ENCODE data around the gene SORCS2.

The SORCS2 gene

DNA sequence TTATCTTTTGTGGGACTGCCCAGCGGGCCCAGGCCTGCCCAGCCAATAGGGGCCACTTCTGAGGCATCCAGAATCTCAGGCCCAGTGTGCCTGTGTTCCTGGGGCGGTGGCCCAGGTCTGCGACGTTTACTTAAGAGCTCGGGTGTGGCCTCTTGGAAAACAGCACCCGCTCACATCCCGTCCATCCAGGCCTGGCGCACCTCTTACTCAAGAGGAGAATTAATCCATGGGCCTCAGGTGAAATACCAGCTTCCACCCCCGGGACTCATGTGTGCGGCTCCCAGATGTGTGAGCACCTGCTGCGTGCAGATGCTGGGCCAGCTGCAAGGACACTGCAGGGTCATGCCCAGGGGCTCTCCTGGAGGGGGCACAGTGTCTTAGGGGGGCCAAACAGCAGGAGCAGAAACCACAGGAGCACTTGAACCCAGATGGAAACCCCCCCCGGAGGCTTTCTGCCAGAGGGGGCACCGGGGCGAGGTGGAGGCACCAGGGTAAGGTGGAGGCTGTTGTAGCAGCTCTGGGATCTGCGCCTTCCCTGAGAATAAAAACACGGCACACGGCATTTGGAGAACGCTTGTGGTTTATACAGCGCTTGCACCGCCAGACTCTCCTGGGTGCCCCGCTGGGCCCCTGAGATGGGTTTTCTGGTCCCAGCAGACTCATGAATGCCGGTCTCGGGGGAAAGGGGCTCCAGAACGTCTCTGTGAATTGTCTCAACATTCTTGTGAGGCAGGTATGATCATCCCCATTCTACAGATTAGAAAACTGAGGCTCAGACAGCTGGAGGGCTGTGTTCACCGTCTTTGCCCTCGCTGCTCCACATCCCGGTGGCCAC lies 239.6 kb downstream of the SORCS2 start:
- H3K4me1 ChIP-seq (ENCODE audit: insufficient read depth, insufficient read length): peaks cover 58% of the 10 kb centered on the region
- no peaks in the 10 kb centered on the region for H3K9me3 ChIP-seq (ENCODE audit: insufficient read depth, low read length)
- TF ChIP-seq YY1 (IDR thresholded peaks at IDR 0.05; ENCODE audit: insufficient read depth, insufficient read length): no peak
- DNase-seq (ENCODE audit: low read depth, low spot score): no peak
- no peak overlapping the region for H3K4me3 ChIP-seq (ENCODE audit: insufficient read length, low read depth)
- H3K27me3 ChIP-seq (ENCODE audit: insufficient read depth, insufficient read length): no peaks in the 10 kb centered on the region
- no peaks in the 10 kb centered on the region for H3K36me3 ChIP-seq (ENCODE audit: insufficient read depth, insufficient read length, low read length)
- H3K9ac ChIP-seq (ENCODE audit: insufficient read length, low read depth): no peak overlapping the region

- no peaks in the 10 kb centered on the region for H3K27me3 ChIP-seq (ENCODE audit: insufficient read depth, insufficient read length)
- no peaks in the 10 kb centered on the region for H3K36me3 ChIP-seq (ENCODE audit: insufficient read depth, insufficient read length, low read length)
- H3K9me3 ChIP-seq (ENCODE audit: insufficient read depth, low read length): no peaks in the 10 kb centered on the region
- TF ChIP-seq YY1 (IDR thresholded peaks at IDR 0.05; ENCODE audit: insufficient read depth, insufficient read length) (no peak), SUZ12 (IDR thresholded peaks at IDR 0.05; ENCODE audit: extremely low read depth, insufficient read depth, insufficient read length) (no peak), ZNF274 (IDR thresholded peaks at IDR 0.05; ENCODE audit: low read depth, low read length) (no peak)
- DNase-seq (ENCODE audit: low read depth, low spot score): no peak
- H3K4me3 ChIP-seq (ENCODE audit: insufficient read length, low read depth): no peak overlapping the region
- peaks cover 52% of the 10 kb centered on the region for H3K4me1 ChIP-seq (ENCODE audit: insufficient read depth, insufficient read length)
- no peak overlapping the region for H3K9ac ChIP-seq (ENCODE audit: insufficient read length, low read depth)
Measured at GRCh38 chr4:7432531-7433375, 240.4 kb downstream of the SORCS2 start.

- peaks cover under 1% of the 10 kb centered on the region; the same call in 1 of the 2 replicates for H3K9me3 ChIP-seq (ENCODE audit: insufficient read depth, low read length)
- H3K9ac ChIP-seq (ENCODE audit: insufficient read length, low read depth): no peak overlapping the region
- TF ChIP-seq YY1 (IDR thresholded peaks at IDR 0.05; ENCODE audit: insufficient read depth, insufficient read length) (no peak), ZNF274 (IDR thresholded peaks at IDR 0.05; ENCODE audit: low read depth, low read length) (no peak), SUZ12 (IDR thresholded peaks at IDR 0.05; ENCODE audit: extremely low read depth, insufficient read depth, insufficient read length) (no peak)
- peaks cover 46% of the 10 kb centered on the region for H3K4me1 ChIP-seq (ENCODE audit: insufficient read depth, insufficient read length)
- no peaks in the 10 kb centered on the region for H3K36me3 ChIP-seq (ENCODE audit: insufficient read depth, insufficient read length, low read length)
- H3K4me3 ChIP-seq (ENCODE audit: insufficient read length, low read depth): no peak overlapping the region
- no peaks in the 10 kb centered on the region for H3K27me3 ChIP-seq (ENCODE audit: insufficient read depth, insufficient read length)
- DNase-seq (ENCODE audit: low read depth, low spot score): no peak
Measured at GRCh38 chr4:7433376-7434140, 241.2 kb downstream of the SORCS2 start.

- no peak overlapping the region for H3K4me3 ChIP-seq (ENCODE audit: insufficient read length, low read depth)
- no peak overlapping the region for H3K9ac ChIP-seq (ENCODE audit: insufficient read length, low read depth)
- H3K9me3 ChIP-seq (ENCODE audit: insufficient read depth, low read length): peaks cover 6% of the 10 kb centered on the region
- H3K36me3 ChIP-seq (ENCODE audit: insufficient read depth, insufficient read length, low read length): no peaks in the 10 kb centered on the region
- no peaks in the 10 kb centered on the region for H3K27me3 ChIP-seq (ENCODE audit: insufficient read depth, insufficient read length)
- TF ChIP-seq YY1 (IDR thresholded peaks at IDR 0.05; ENCODE audit: insufficient read depth, insufficient read length) (no peak), ZNF274 (IDR thresholded peaks at IDR 0.05; ENCODE audit: low read depth, low read length) (no peak), SUZ12 (IDR thresholded peaks at IDR 0.05; ENCODE audit: extremely low read depth, insufficient read depth, insufficient read length) (no peak)
- no peak for DNase-seq (ENCODE audit: low read depth, low spot score)
- H3K4me1 ChIP-seq (ENCODE audit: insufficient read depth, insufficient read length): peaks cover 41% of the 10 kb centered on the region
Measured at GRCh38 chr4:7434141-7434765, 241.9 kb downstream of the SORCS2 start.

DNA sequence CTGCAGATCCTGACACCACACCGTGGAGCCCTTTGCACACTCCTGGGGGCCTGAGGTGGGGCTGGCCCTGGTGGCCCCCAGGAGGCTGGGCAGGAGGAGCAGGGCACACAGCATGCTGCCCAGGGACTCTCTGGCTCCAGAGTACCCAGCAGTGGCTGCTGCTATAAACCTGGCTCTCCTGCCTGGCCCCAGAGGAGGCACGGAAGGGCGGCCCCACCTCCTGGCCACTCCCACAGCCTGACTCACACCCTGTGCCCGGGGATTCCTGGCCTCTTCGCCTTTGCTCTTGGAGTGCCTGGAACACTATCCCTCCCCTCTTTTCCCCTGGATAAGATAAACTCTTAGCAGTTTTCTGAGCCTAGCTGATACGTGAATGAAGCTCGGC lies 242.4 kb downstream of the SORCS2 start, which contains the start of gene PSAPL1:
Gene PSAPL1 (minus strand): TSS at position 165 of the 385 bp plus-strand sequence. CDS start 51 bp downstream, at position 114.
- H3K27me3 ChIP-seq (ENCODE audit: insufficient read depth, insufficient read length): no peaks in the 10 kb centered on the region
- H3K9me3 ChIP-seq (ENCODE audit: insufficient read depth, low read length): peaks cover 6% of the 10 kb centered on the region
- no peak within 1 kb of the TSS for H3K4me3 ChIP-seq (ENCODE audit: insufficient read length, low read depth)
- H3K9ac ChIP-seq (ENCODE audit: insufficient read length, low read depth): peak within 1 kb of the TSS; percentile 46
- peak; percentile 27 for DNase-seq (ENCODE audit: low read depth, low spot score)
- H3K36me3 ChIP-seq (ENCODE audit: insufficient read depth, insufficient read length, low read length): no peaks in the 10 kb centered on the region
- peaks cover 37% of the 10 kb centered on the region for H3K4me1 ChIP-seq (ENCODE audit: insufficient read depth, insufficient read length)
- TF ChIP-seq ZNF274 (IDR thresholded peaks at IDR 0.05; ENCODE audit: low read depth, low read length): no peak
- no peak for TF ChIP-seq SUZ12 (IDR thresholded peaks at IDR 0.05; ENCODE audit: extremely low read depth, insufficient read depth, insufficient read length)
- TF ChIP-seq YY1 (IDR thresholded peaks at IDR 0.05; ENCODE audit: insufficient read depth, insufficient read length): no peak

DNA sequence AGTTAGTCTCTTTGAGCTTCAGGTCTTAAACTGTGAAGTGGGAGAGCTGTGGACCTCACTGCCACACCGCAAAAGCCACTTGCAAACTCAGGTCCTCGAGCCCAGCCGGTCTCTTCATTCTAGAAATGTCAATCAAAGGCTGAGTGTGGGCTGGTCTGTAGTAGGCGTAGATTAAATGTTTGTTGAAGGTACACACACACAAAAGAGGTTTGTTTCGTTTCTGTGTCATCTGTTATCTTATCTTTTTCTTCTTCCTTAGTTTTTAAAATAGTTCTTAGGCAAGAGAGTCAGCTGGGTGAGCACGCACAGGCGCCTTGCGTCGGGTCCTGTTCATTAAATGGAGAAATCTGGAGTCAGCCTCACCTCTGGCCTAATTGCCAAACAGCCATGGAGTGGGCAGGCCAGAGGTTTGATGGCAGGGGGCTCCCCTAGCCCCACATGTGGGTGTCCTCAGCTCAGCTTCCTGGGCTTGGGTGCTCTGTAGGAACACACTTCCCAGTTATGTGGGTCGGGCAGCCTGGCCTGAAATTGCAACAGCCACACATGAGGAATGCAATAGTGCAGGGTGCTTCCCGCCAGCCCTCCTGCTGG lies 243.2 kb downstream of the SORCS2 start:
- TF ChIP-seq YY1 (IDR thresholded peaks at IDR 0.05; ENCODE audit: insufficient read depth, insufficient read length) (no peak), SUZ12 (IDR thresholded peaks at IDR 0.05; ENCODE audit: extremely low read depth, insufficient read depth, insufficient read length) (no peak), ZNF274 (IDR thresholded peaks at IDR 0.05; ENCODE audit: low read depth, low read length) (no peak)
- no peak for DNase-seq (ENCODE audit: low read depth, low spot score)
- Histone ChIP-seq H3K9me3 (ENCODE audit: insufficient read depth, low read length) (peaks cover 6% of the 10 kb centered on the region), H3K27me3 (ENCODE audit: insufficient read depth, insufficient read length) (no peaks in the 10 kb centered on the region), H3K4me1 (ENCODE audit: insufficient read depth, insufficient read length) (peaks cover 32% of the 10 kb centered on the region), H3K4me3 (ENCODE audit: insufficient read length, low read depth) (no peak overlapping the region), H3K9ac (ENCODE audit: insufficient read length, low read depth) (peak overlapping the region; percentile 46), H3K36me3 (ENCODE audit: insufficient read depth, insufficient read length, low read length) (no peaks in the 10 kb centered on the region)
